ENCODE data around the gene TECPR2.

TECPR2 gene

GRCh38 chr14:102430212-102430908 is 67.6 kb downstream of the TECPR2 start:
- no peak for DNase-seq

DNA sequence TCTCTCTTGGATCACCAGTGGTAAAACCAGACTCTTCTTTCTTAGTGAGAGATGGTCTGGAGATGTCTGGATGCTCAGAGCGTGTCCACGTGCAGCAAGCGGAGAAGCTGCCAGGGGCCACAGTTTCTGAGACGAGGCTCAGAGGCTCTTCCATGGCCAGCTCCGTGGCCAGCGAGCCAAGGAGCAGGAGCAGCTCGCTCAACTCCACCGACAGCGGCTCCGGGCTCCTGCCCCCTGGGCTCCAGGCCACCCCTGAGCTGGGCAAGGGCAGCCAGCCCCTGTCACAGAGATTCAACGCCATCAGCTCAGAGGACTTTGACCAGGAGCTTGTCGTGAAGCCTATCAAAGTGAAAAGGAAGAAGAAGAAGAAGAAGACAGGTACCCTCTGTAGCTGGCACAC is 69.0 kb downstream of the TECPR2 start:
- DNase-seq: no peak

DNA sequence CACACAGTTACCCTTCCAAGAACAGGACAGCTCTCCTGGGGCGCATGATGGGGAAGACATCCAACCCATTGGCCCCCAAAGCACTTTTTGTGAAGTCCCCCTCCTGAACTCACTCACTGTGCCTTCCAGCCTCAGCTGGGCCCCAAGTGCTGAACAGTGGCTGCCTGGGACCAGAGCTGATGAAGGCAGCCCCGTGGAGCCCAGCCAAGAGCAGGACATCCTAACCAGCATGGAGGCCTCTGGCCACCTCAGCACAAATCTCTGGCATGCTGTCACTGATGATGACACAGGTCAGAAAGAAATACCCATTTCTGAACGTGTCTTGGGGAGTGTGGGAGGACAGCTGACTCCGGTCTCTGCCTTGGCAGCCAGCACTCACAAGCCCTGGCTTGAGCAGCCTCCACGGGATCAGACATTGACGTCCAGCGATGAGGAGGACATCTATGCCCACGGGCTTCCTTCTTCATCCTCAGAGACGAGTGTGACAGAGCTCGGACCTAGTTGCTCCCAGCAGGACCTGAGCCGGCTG is 72.0 kb downstream of the TECPR2 start:
- no peak for DNase-seq

DNA sequence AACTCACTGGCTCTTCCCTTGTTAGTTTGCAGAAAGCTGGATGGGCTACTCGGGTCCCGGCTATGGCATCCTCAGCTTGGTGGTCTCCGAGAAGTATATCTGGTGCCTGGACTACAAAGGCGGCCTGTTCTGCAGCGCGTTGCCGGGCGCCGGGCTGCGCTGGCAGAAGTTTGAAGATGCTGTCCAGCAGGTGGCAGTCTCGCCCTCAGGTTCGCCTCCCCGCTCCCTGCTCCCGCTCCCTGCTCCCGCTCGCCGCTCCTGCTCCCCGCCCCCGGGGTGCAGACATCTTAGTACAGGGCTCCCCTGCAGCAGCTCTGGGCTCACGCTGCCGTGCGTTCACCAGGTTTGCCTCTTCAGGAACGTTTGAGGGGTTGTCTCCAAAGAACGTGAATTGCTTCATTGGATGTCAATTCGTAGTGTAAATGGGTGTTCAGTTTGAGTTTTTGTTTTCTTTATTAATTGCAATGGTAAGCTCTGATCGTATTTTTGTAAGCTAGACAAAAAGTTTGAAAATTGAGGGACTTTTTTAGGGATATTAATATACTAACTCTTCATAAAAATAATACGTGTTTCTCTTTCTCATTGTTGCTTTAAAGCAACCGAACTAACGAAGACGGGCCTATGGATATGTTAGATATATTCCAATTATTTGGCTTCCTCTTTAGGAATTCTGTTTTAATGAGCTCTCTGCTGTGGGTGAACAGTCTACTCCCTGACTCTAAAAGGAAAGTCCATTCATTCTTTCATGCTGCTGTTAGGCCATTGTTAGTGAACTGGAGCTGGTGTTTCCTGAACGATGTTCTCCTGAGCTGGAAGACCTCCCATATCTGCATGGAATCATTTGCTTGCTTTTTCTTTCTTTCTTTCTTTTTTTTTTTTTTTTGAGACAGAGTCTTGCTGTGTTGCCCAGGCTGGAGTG is 75.5 kb downstream of the TECPR2 start:
- DNase-seq: peak; percentile 54

- no peak for DNase-seq
Observed at GRCh38 chr14:102439556-102439955, 76.8 kb downstream of the TECPR2 start.

- DNase-seq: no peak
Observed at GRCh38 chr14:102440392-102440791, 77.7 kb downstream of the TECPR2 start.

- no peak for DNase-seq
Observed at GRCh38 chr14:102442241-102443211, 79.8 kb downstream of the TECPR2 start.

DNA sequence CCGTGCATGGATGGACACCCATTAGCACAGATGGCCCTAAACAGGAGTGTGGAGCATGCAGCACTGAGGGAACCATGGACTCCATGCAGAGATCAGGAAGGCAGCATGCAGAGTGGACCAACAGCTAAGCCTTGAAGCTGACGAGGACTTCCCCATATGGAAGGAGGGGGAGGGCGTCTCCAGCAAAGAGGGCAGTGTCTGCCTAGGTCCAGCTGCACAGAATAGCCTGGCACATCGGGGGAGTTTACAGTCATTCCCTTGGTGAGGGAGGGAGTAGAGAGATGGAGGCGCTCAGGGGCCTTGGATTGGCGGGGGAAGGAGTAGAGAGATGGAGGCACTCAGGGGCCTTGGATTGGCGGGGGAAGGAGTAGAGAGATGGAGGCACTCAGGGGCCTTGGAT is 82.3 kb downstream of the TECPR2 start:
- DNase-seq: no peak

- DNase-seq: no peak
Observed at GRCh38 chr14:102445641-102446040, 82.9 kb downstream of the TECPR2 start.

- DNase-seq: no peak
Observed at GRCh38 chr14:102450206-102451063, 87.7 kb downstream of the TECPR2 start.

- DNase-seq: no peak
Observed at GRCh38 chr14:102451064-102451352, 88.3 kb downstream of the TECPR2 start.

DNA sequence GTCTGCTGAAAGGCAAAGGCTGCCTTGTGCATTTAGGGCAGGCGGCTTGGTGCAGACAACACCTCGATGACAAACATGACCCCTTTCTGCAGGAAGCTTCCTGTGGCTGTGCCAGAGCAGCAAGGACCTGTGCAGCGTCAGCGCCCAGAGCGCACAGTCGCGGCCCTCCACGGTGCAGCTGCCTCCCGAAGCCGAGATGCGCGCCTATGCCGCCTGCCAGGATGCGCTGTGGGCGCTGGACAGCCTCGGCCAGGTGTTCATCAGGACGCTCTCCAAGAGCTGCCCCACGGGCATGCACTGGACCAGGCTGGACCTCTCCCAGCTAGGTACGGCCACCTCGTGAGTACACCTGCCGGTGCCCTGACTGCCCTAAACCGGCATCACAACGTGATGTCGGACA is 89.6 kb downstream of the TECPR2 start:
- DNase-seq: no peak

- DNase-seq: no peak
Observed at GRCh38 chr14:102454711-102455110, 92.0 kb downstream of the TECPR2 start.

GRCh38 chr14:102457509-102457908 is 94.8 kb downstream of the TECPR2 start:
- no peak for DNase-seq

DNA sequence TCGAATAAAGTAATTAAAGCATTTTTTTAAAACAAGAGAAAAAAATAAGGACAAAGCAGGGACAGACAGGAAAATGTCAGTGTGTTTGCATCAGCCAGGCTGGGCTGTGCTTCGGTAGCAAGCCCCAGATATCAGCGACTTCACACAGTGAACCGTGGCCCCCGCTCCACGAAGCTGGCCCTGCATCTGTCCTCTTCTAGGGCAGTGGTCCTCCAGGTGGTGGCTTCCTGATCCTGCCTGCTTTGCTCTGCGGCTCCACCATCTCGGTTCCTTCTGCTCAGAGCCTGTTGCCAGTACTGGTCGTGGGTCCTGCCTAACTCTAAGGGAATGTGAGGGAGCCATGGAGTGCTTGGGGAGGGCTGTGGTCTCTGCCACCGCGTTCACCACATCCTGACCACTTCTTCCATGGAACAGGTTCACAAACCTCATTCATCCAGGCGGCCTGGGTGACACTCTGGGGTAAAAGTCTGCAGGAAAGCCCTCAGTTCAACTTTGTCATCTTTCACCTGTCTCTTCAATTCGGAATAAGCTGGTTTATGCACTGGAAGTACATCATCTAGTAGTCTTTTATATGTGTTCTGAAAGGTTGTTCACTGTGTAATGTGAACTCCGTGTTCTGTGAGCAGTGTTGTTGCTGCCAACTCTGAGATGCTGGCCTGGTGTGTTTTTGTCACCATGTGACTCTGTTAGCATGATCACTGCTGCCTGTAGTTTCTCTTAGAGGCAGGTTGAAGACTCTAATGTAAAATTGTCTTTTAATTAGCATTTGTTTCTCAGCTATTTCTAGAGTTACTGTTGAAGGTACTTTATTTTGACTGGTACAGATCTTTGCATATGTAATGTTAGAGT is 99.0 kb downstream of the TECPR2 start:
- DNase-seq: no peak

- DNase-seq: no peak
Observed at GRCh38 chr14:102462391-102462790, 99.7 kb downstream of the TECPR2 start.

DNA sequence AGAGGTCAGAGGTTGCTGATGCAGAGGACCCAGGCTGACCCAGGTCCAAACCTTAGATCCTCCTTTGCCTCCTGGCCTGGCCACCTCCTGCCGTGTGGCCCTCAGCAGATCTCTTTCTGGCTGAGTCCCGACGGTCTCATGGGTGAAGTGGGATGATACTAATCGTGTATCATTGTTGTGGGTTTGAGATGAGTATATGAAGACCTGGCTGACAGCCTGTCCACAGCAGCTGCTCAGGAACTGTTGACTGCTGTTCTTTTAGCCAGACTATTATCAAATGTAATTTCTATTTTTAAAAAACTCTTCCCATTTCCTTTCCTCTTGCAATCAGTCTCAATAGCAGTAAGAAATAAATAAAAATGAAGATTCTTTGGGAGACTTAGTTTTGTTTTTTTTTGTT is 101.3 kb downstream of the TECPR2 start:
- no peak for DNase-seq

DNA sequence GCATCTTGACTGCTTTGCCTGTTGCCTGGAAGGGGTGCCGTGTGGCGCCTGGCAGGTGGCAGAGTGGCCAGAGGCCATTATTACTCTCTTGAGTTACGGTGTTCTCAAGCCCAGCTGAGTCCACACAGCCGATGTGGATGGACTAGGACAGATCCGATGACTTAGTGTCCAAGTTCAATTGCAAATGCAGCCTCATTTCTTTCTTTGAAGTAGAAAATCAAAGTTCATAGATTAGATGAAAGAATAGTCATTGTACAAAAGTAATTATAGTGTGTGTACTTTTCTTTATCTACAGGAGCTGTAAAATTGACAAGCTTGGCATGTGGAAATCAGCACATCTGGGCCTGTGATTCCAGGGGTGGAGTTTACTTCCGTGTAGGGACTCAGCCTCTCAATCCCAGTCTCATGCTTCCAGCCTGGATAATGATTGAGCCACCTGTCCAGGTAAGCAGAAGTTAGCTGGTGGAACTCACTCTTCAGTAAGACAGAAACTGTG is 102.2 kb downstream of the TECPR2 start:
- no peak for DNase-seq

DNA sequence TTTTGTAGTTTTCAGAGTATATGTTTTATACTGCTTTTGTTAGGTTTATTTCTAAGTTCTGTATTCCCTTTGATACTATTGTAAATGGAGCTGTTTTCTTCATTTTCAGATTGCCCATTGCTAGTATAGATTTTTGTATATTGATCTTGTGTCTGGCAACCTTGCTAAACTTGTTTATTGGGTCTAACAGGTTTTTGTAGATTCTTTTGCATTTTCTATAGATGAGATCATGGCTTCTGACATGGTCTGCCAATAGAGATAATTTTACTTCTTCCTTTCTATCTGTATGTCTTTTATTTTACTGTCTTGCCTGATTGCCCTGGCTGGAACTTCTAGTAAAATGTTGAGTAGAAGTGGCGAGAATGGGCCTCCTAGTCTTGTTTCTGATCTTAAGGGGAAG is 106.5 kb downstream of the TECPR2 start:
- no peak for DNase-seq

- DNase-seq: no peak
Observed at GRCh38 chr14:102471921-102472790, 109.4 kb downstream of the TECPR2 start.
